NCI-H2196 treated with DMSO at 0.1 percent for 48 hours (cell line): ENCODE results near the gene ZNF630.
"Not testable (repeated sequence)": the region's sequence is repeated elsewhere in the genome, so short reads cannot be mapped to it uniquely, and the experiment has no call there.

Experiments
- DNase-seq: peaks from one replicate; lab custom pipeline; 2025; ENCODE audit not compliant: unreplicated experiment; lab: John Stamatoyannopoulos, UW

ZNF630 gene

DNA sequence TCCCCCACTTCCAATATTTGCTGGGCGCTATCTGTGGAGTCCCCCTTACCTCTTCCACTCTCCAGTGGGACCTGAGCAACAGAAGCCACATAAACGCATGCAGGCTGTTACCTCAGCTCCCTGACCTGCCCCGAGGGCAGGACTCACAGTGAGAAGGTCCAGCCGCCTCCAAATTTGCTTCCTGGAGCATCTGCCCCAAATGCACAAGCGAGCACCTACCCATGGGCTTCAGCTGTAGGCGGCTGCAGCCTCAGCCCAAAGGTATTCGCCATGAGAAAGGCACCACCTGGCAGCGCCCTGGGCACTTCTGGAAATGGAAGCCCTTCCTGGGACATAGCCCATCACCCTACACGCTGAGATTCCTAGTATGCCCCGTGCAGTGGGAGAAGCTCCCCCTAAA lies 41.2 kb downstream of the ZNF630 start:
- no peak for DNase-seq

DNA sequence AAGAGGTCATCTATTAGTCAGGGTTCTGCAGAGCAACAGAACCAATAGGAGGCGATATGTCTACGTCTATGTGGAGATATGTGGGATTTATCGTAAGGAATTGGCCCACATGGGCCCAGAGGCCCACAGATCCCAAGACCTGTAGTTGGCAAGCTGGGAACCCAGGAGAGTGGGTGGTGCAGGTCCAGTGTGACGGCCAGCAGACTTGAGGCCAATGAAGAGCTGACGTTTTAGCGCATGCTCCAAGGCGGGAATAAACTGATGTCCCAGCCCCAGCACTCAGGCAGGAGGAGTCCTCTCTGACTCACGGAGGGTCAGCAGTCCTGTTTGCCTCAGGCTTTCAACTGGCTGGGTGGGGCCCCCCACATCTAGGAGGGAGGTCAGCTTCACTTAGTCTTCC lies 43.3 kb downstream of the ZNF630 start:
- no peak for DNase-seq

- not testable (repeated sequence) for DNase-seq
Observed at GRCh38 chrX:48027545-48027944, 43.9 kb downstream of the ZNF630 start.

DNA sequence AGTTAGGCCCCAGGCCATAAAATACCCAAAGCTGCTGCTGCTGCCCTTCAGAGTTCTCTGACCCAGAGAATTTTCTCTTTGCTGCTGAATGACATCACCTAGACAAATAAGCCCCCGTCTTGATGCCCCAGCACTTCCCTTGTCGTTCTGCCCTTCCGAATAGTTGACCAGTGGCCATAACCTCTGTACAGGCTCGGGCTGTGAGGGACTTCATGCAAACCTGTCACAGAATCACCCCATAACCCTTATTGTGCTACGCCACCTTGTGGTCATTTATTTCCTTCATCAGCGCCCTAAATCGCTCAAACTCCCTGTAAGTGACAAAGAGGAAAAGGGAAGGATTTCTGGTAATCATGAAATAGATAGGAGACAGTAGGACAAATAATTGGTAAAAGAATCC lies 45.9 kb downstream of the ZNF630 start:
- DNase-seq, result peak; percentile 14

DNA sequence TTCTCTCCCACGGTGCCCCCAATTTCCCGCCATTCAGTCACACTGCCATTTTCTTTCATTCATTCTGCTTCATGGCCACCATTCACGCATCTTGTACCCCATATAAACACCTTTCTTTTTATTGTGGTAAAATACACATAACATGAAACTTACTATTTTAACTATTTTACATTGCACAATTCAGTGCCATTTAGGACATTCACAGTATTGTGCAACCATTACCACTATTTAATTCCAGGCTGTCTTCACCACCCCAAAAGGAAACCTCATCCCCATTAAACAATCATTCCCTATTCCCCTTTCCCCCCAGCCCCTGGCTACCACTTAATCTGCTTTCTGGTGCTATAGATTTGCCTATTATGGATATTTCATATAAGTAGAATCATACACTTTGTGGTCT lies 48.7 kb downstream of the ZNF630 start:
- no peak for DNase-seq

DNA sequence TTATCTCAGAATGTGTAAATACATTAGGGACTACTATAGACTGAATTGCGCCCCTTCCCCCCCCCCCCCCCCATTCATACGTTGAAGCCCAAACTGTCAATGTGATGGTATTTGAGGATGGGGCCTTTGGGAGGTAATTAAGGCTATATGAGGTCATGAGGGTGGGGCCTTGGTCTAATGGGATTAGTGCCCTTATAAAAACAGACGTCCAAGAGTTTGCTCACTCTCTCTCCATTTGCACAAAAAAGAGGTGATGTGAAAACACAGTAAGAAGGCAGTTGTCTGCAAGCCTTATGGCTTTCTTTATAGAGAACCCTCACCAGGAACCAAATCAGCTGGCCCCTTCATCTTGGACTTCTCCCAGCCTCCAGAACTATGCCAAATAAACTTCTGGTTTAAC lies 49.3 kb downstream of the ZNF630 start:
- no peak for DNase-seq

DNA sequence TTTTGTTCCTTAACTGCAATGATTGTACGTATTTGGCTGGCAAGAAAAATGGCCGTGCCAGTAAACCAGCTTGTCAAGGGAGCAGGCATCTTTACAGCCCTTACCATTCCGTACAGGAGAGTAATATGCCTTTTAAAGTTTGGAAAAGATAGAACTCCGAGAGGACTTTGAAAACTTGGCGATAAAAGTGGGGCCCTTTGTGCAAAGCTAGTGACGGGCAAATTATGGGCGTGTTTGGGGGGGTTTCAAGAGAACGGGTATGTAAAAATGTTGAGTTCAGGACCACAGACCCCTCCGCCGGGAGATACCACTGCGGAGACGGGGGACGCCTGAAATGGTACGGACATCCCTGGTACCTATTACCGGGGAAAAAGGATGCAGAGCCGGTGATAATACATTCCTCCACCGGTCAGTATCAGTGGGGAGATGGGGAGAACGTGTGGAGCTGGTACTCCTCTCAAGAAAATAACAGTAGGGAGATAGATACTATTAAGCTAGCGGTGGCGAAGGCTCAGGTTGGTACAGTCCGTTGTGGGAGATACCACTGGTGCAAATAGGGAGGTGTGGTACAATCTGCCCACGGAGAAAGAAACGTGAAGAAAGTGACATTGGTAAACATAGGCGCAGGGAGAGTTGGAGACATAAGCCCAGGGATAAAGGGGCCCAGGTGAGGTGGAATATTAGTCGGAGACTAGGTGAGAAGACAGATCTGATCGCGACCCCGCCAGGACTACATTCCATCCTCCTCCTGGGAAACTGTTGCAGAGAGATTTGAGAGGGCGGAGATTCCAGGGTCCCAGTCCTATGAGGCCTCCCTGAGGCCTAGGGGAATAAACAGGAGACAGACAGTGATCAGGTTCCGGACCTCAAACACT lies 50.2 kb downstream of the ZNF630 start:
- DNase-seq, result peak; percentile 47

DNA sequence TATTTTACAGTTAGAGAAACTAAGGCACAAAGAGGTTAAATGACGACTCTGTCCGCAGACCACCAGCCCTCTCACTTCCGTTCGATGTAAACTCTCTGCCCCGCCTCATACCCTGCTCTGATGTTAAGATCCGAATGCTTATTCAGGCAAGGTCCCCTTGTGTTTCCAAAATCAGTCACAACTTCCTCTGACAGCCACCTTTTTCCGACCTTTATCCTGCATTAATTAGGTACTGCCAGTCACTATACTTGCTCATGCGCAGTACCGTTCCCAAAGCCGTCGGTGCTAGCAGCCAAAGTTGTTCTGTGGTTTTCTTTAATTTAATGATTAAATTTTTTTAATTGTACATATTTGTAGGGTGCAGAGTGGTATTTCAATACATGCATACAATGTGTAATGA lies 51.0 kb downstream of the ZNF630 start:
- not testable (repeated sequence) for DNase-seq

DNA sequence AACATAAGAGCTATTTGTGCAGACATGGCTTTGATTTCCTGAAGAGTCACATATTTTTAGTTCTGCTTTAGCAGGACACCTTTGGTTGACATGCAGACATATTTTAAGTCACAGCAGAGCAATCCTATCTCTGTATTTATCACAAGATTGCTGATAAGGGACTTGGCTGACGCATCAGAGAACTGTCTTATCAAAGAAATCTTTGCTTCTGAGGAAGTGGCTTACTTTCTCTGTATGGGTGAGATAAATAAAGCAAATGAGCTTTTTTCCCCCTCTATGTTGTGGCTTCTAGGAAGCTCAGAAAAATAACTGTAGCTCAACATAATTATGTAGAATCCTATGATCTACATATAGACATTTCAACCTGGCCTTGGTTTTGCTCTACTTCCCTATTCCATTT lies 51.5 kb downstream of the ZNF630 start:
- not testable (repeated sequence) for DNase-seq

DNA sequence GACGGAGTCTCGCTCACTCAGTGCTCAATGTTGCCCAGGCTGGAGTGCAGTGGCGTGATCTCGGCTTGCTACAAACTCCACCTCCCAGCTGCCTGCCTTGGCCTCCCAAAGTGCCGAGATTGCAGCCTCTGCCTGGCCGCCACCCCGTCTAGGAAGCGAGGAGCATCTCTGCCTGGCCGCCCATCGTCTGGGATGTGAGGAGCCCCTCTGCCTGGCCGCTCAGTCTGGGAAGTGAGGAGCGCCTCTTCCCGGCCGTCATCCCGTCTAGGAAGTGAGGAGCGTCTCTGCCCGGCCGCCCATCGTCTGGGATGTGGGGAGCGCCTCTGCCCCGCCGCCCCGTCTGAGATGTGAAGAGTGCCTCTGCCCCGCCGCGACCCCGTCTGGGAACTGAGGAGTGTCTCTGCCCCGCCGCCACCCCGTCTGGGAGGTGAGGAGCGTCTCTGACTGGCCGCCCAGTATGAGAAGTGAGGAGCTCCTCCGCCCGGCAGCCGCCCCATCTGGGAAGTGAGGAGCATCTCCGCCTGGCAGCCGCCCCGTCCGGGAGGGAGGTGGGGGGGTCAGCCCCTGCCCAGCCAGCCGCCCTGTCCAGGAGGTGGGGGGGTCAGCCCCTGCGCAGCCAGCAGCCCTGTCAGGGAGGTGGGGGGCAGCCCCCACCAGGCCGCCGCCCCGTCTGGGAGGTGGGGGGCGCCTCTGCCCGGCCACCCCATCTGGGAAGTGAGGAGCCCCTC lies 54.7 kb downstream of the ZNF630 start:
- not testable (repeated sequence) for DNase-seq

DNA sequence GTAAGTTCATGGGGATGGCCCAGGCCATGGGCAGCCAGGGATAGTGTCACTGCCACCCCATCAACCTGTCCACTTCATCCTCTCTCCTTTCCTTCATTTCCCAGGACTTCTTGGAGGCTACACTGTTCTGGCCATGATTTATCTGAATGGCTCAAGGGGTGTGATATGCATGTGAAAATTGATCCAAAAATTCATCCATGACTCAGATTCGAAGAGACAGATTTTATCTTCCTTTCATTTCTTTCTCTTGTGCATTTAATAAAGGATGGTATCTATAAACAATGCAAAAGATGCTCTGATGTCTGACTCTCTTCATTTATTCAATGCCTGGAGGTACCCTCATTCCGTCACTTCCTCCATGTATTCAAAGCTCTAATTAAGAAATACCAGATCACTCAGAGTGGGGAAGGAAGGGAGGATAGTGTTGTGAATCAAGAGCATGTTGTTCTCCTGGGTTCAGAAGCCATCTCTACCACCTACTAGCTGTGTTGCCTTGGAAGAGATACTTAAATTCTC lies 61.9 kb downstream of the ZNF630 start:
- DNase-seq, result not testable (repeated sequence)
